ENCODE results near the gene C3orf62.
"Not testable (repeated sequence)": the region's sequence is repeated elsewhere in the genome, so short reads cannot be mapped to it uniquely, and the experiment has no call there.

Gene C3orf62

GRCh38 chr3:49255718-49256511, 21.1 kb downstream of the C3orf62 start:
- TF ChIP-seq, protein P1, sequence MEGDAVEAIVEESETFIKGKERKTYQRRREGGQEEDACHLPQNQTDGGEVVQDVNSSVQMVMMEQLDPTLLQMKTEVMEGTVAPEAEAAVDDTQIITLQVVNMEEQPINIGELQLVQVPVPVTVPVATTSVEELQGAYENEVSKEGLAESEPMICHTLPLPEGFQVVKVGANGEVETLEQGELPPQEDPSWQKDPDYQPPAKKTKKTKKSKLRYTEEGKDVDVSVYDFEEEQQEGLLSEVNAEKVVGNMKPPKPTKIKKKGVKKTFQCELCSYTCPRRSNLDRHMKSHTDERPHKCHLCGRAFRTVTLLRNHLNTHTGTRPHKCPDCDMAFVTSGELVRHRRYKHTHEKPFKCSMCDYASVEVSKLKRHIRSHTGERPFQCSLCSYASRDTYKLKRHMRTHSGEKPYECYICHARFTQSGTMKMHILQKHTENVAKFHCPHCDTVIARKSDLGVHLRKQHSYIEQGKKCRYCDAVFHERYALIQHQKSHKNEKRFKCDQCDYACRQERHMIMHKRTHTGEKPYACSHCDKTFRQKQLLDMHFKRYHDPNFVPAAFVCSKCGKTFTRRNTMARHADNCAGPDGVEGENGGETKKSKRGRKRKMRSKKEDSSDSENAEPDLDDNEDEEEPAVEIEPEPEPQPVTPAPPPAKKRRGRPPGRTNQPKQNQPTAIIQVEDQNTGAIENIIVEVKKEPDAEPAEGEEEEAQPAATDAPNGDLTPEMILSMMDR (conservative IDR thresholded peaks at IDR 0.05): no peak

DNA sequence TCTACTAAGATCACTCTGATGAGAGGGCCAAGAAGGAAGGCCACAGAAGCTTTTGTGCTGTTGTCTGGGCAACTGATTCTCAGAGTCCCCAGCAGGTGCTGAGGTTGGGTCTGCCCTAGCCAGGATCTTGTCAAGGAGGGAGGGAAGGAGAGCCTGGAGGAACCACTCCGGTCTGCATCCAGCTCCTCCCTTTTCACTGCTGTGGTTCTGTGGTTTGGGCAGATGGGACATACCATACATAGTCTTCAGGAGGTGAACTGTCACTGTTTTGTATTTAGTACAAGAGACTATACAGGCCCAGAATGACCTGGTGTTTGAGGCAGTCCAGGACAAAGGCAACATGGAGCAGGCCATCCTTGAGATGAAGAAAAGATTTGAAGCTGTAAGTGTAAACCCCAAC, 21.9 kb downstream of the C3orf62 start:
- TF ChIP-seq, protein P1 (conservative IDR thresholded peaks at IDR 0.05): no peak
- no peak overlapping the region for H3K27ac ChIP-seq

More at GRCh38 chr3:49255718-49256511, 21.1 kb downstream of the C3orf62 start:
- no peak overlapping the region for H3K27ac ChIP-seq

DNA sequence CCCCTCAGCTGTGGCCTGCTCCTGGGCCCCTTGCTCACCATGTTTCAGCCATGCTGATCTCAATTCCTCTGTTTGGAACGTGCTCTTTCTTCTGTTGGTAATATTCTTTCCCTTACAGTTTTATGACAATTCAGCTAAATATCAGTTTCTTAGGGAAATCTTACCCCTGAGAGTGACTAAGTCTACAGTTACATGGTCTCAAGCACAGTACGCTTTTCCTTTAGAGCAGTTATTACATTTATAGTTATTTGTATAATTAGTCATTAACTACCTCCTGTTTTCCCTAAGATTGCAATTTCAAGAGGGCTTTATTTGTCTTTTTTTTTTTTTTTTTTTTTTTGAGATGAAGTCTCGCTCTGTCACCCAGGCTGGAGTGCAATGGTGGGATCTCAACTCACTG, 23.5 kb downstream of the C3orf62 start:
- TF ChIP-seq, protein P1 (conservative IDR thresholded peaks at IDR 0.05): no peak
- no peak overlapping the region for H3K27ac ChIP-seq

- H3K27ac ChIP-seq: no peak overlapping the region
These were observed 28.2 kb downstream of the C3orf62 start for GRCh38 chr3:49248840-49249227.

DNA sequence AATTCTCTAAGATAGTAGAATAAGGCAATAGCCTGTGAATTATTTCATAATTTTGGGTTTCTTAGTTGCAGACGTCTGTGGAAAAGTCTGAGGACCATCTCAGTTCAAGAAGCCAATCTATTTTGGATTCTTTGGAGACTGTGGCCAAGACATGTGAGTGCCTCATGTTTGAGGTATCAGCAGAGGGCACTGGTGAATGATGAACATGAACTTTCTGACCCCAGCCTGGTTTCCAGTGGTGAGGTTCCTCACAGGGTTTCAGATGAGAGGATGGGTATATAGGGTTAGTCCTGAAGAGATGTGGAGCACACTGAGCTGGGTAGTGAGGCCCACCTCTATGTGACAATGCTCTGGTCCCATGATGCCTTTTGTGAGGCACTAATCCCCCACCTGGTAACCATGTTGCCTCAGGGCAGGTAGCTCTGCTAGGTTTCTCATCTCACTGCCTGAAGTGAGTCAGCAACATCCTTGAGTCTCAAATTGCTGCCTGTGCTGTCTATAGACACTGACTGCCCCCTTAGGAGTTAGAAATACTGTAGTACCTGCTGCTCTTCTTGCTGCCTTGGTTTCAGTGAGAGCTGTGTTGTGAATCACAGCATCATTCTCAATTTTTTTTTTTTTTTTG, 32.3 kb downstream of the C3orf62 start:
- TF ChIP-seq, protein P1 (conservative IDR thresholded peaks at IDR 0.05): no peak
- no peak overlapping the region for H3K27ac ChIP-seq

More at GRCh38 chr3:49248840-49249227, 28.2 kb downstream of the C3orf62 start:
- TF ChIP-seq, protein P1 (conservative IDR thresholded peaks at IDR 0.05): no peak

GRCh38 chr3:49240091-49240490, 36.9 kb downstream of the C3orf62 start:
- H3K27ac ChIP-seq: not testable (repeated sequence)

DNA sequence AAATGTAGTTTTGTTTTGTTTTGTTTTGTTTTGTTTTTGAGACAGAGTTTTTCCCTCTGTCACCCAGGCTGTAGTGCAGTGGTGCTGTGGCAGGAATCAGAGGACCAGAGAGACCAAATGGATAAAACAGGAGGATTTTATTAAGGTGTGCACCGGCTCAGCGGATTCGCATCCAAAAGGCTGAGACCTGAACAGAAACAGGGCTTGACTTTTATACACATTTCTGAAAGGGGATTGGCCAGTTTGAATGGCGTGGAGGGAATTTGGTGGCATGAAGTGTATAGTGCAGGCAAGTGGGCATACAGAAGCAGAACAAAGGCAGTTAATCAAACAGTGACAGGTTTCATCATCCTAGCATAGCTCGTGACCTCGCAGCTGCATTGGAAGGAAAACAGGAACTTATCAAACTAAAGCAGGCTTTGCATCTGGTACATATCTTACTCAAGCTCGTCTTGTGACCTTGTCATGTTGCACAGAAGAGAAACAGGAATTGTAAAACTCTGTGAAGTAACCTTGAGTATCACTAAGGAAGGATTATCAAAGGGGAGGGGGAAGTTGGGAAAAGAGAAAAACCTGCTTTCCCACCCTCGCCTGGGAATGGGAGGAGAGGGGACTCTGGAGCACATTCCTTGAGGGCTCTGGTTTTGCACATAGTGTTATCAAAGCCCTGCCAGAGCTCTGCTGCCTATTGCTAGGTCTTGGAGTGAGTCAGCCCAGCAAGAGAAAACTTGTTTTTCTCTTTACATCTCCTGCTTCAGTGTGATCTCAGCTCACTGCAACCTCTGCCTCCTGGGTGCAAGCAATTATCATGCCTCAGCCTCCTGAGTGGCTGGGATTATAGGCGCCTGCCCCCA, 38.5 kb downstream of the C3orf62 start:
- no peak overlapping the region for H3K27ac ChIP-seq
- TF ChIP-seq, protein P1 (conservative IDR thresholded peaks at IDR 0.05): no peak
